Activated CD8-positive, alpha-beta T cell treated with anti-CD3 and anti-CD28 coated beads for 36 hours (primary cell): ENCODE data around the gene NXPE4. TPM values are rescaled to one million over a fixed set of nuclear protein-coding genes. Genes with fewer than 3 reads are reported as not detected.
"Not testable (repeated sequence)": the region's sequence is repeated elsewhere in the genome, so short reads cannot be mapped to it uniquely, and the experiment has no call there.

Experiments used
- ATAC-seq: fragments of 200-7000 bp; cut with Tn5 transposase; one replicate; pipeline ENCODE4 v1.10.0; 2021; ENCODE audit warnings: mild to moderate bottlenecking, moderate library complexity
- CTCF ChIA-PET: fragments of 350-600 bp; sonication (Branson Sonifier 250); formaldehyde crosslinking; loops from one replicate; lab custom pipeline; 2021; ENCODE audit warnings: antibody characterized with exemption; lab: Charles Lee
- POLR2A ChIA-PET: fragments of 350-600 bp; sonication (Branson Sonifier 250); formaldehyde crosslinking; loops from one replicate; lab custom pipeline; 2021; ENCODE audit warnings: antibody characterized with exemption; lab: Charles Lee
- DNase-seq: peaks from one replicate; pipeline ENCODE4 v3.0.0-alpha.2; 2020
- H3K27ac Mint-ChIP-seq: one replicate; pipeline ENCODE4 v1.8.0; 2021; ENCODE audit warnings: mild to moderate bottlenecking, mixed read lengths
- H3K27me3 Mint-ChIP-seq: one replicate; pipeline ENCODE4 v1.8.0; 2021; ENCODE audit warnings: mixed read lengths
- H3K36me3 Mint-ChIP-seq: one replicate; pipeline ENCODE4 v1.8.0; 2021; ENCODE audit warnings: low read depth, mixed read lengths
- H3K4me1 Mint-ChIP-seq: one replicate; pipeline ENCODE4 v1.8.0; 2021; ENCODE audit warnings: low read depth, mixed read lengths
- H3K4me3 Mint-ChIP-seq: one replicate; pipeline ENCODE4 v1.8.0; 2021; ENCODE audit warnings: mild to moderate bottlenecking, moderate library complexity, mixed read lengths
- H3K9me3 Mint-ChIP-seq: one replicate; pipeline ENCODE4 v1.8.0; 2021; ENCODE audit warnings: mixed read lengths
- intact Hi-C: fragments of 100-400 bp; cut with micrococcal nuclease; formaldehyde crosslinking; loops from one replicate; pipeline ENCODE4 v1.10.0; 2022
- total RNA-seq, 2 experiments: library from RNA; stranded (reverse); gene quantifications; one replicate each; pipeline ENCODE4 v1.2.3, GENCODE V29; 2021
- TF ChIP-seq, protein P1 (sequence below): fragments of 200-600 bp; IDR thresholded peaks from one replicate; pipeline ENCODE4 v1.8.0; 2022; ENCODE audit warnings: antibody characterized with exemption, mild to moderate bottlenecking

Gene NXPE4
- total RNA-seq, 2 experiments from 2014 or later: not detected

DNA sequence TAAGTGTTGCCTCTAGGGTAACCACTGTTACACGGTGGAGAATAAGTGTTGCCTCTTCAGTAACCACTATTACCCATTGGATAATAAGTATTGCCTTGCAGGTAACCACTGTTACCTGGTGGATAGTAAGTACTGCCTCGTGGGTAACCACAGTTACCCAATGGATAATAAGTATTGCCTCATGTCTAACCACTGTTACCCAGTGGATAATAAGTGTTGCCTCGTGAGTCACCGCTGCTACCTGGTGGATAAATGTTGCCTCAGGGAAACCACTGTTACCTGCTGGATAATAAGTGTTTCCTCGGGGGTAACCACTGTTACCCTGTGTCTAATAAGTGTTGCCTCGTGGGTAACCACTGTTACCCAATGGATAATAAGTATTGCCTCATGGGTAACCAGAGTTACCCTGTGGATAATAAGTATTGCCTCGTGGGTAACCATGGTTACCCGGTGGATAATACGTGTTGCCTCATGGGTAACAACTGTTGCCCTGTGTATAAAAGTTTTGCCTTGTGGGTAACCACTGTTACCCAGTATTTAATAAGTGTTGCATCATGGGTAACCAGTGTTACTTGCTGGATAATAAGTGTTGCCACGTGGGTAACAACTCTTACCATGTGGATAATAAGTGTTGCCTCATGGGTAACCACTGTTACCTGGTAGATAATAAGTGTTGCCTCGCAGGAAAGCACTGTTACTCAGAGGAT, 12.3 kb upstream of the NXPE4 start:
- ChIA-PET POLR2A (no interaction called here), CTCF (no interaction called here)
- H3K4me1 Mint-ChIP-seq: no peaks in the 10 kb centered on the region
- peaks cover 4% of the 10 kb centered on the region for H3K9me3 Mint-ChIP-seq
- no peaks in the 10 kb centered on the region for H3K36me3 Mint-ChIP-seq
- H3K27ac Mint-ChIP-seq: no peak overlapping the region
- no peak for DNase-seq
- H3K27me3 Mint-ChIP-seq: no peaks in the 10 kb centered on the region
- ATAC-seq: no peak
- TF ChIP-seq, protein P1, sequence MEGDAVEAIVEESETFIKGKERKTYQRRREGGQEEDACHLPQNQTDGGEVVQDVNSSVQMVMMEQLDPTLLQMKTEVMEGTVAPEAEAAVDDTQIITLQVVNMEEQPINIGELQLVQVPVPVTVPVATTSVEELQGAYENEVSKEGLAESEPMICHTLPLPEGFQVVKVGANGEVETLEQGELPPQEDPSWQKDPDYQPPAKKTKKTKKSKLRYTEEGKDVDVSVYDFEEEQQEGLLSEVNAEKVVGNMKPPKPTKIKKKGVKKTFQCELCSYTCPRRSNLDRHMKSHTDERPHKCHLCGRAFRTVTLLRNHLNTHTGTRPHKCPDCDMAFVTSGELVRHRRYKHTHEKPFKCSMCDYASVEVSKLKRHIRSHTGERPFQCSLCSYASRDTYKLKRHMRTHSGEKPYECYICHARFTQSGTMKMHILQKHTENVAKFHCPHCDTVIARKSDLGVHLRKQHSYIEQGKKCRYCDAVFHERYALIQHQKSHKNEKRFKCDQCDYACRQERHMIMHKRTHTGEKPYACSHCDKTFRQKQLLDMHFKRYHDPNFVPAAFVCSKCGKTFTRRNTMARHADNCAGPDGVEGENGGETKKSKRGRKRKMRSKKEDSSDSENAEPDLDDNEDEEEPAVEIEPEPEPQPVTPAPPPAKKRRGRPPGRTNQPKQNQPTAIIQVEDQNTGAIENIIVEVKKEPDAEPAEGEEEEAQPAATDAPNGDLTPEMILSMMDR: no peak
- intact Hi-C loops: no loop called here
- no peak overlapping the region for H3K4me3 Mint-ChIP-seq

DNA sequence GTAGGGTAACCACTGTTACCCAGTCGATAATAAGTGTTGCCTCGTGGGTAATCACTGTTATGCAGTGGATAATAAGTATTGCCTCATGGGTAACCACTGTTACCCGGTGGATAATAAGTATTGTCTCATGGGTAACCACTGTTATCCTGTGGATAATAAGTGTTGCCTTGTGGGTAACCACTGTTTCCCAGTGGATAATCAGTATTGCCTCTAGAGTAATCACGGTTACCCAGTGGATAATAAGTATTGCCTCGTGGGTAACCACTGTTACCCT, 11.2 kb upstream of the NXPE4 start:
- H3K4me1 Mint-ChIP-seq, H3K27me3 Mint-ChIP-seq, intact Hi-C loops: not testable (repeated sequence)

DNA sequence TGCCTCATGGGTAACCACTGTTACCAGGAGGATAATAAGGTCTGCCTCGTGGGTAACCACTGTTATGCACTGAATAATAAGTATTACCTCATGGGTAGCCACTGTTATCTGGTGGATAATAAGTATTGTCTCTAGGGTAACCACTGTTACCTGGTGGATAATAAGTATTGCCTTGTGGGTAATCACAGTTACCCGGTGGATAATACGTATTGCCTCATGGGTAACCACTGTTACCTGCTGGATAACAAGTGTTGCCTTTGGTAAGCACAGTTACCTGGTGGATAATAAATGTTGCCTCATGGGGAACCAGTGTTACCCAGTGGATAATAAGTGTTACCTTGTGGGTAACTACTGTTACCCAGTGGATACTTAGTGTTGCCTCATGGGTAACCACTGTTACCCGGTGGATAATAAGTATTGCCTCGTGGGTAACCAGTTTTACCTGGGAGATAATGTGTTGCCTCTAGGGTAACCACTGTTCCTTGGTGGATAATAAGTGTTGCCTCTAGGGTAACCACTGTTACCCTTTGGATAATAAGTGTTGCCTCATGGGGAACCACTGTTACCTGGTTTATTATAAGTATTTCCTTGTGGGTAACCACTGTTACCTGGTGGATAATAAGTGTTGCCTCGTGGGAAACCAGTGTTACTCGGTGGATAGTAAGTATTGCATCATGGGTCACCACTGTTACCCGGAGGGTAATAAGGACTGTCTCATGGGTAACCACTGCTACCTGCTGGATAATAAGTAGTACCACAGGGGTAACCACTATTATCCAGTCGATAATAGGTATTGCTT, 10.6 kb upstream of the NXPE4 start:
- no peaks in the 10 kb centered on the region for H3K4me1 Mint-ChIP-seq
- TF ChIP-seq, protein P1: no peak
- intact Hi-C loops: no loop called here
- CTCF ChIA-PET: no interaction called here
- no peaks in the 10 kb centered on the region for H3K36me3 Mint-ChIP-seq
- no peaks in the 10 kb centered on the region for H3K27me3 Mint-ChIP-seq
- DNase-seq: no peak
- H3K27ac Mint-ChIP-seq: no peak overlapping the region
- H3K4me3 Mint-ChIP-seq: no peak overlapping the region
- POLR2A ChIA-PET: no interaction called here
- peaks cover 4% of the 10 kb centered on the region for H3K9me3 Mint-ChIP-seq
- no peak for ATAC-seq

More for the DNA sequence above, 11.2 kb upstream of the NXPE4 start:
- H3K27ac Mint-ChIP-seq, DNase-seq, ATAC-seq, H3K4me3 Mint-ChIP-seq, CTCF ChIA-PET, H3K36me3 Mint-ChIP-seq, H3K9me3 Mint-ChIP-seq, POLR2A ChIA-PET: not testable (repeated sequence)

DNA sequence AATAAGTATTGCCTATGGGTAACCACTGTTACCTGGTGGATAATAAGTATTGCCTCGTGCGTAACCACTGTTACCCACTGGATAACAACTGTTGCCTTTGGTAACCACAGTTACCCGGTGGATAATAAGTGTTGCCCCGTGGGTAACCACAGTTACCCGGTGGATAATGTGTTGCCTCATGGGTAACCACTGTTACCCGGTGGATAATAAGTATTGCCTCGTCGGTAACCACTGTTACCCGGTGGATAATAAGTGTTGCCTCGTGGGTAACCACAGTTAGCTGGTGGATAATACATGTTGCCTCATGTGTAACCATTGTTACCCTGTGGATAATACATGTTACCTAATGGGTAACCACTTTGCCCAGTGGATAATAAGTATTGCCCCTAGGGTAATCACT, 9.8 kb upstream of the NXPE4 start:
- Mint-ChIP-seq H3K36me3 (no peaks in the 10 kb centered on the region), H3K27me3 (no peaks in the 10 kb centered on the region), H3K27ac (no peak overlapping the region), H3K4me1 (no peaks in the 10 kb centered on the region), H3K4me3 (no peak overlapping the region), H3K9me3 (peaks cover 2% of the 10 kb centered on the region)
- intact Hi-C loops: no loop called here
- ChIA-PET CTCF (no interaction called here), POLR2A (no interaction called here)
- DNase-seq: no peak
- TF ChIP-seq, protein P1: no peak
- ATAC-seq: no peak

DNA sequence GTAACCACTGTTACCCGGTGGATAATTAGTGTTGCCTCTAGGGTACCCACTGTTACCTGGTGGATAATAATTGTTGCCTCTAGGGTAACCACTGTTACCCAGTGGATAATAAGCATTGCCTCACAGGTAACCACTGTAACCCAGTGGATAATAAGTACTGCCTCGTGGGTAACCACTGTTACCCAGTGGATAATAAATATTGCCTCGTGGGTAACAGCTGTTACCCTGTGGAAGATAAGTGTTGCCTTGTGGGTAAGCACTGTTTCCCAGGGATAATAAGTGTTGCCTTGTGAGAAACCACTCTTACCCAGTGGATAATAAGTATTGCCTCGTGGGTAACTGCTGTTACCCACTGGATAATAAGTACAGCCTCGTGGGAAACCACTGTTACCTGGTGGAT, 9.3 kb upstream of the NXPE4 start:
- TF ChIP-seq, protein P1: no peak
- Mint-ChIP-seq H3K27me3 (no peaks in the 10 kb centered on the region), H3K4me1 (no peaks in the 10 kb centered on the region), H3K4me3 (no peak overlapping the region), H3K36me3 (no peaks in the 10 kb centered on the region), H3K27ac (no peak overlapping the region), H3K9me3 (peaks cover 2% of the 10 kb centered on the region)
- intact Hi-C loops: no loop called here
- ChIA-PET POLR2A (no interaction called here), CTCF (no interaction called here)
- DNase-seq (no peak), ATAC-seq (no peak)
